Smooth muscle cell (in vitro differentiated cells): Measurements from ENCODE around the gene NKAIN4. TPM values are rescaled to one million over a fixed set of nuclear protein-coding genes. Genes with fewer than 3 reads are reported as not detected.

ENCODE experiments used
- DNase-seq: peaks from one replicate; lab custom pipeline; 2025; ENCODE audit not compliant: unreplicated experiment; lab: John Stamatoyannopoulos, UW
- H2AFZ ChIP-seq: fragments of 200-600 bp; sonication (generic); 2 replicates; pipeline ENCODE4 v1.6.0; 2016; ENCODE audit warnings: antibody characterized with exemption, low read depth, mild to moderate bottlenecking
- H3F3A ChIP-seq: fragments of 200-600 bp; sonication (generic); 2 replicates; pipeline ENCODE4 v1.6.0; 2017; ENCODE audit warnings: antibody characterized with exemption, low read depth
- H3K27ac ChIP-seq: fragments of 200-600 bp; sonication (generic); 2 replicates; pipeline ENCODE4 v1.5.1; 2016; ENCODE audit warnings: low read depth, mild to moderate bottlenecking
- H3K27me3 ChIP-seq: fragments of 200-600 bp; sonication (generic); 2 replicates; pipeline ENCODE4 v1.6.1; 2016; ENCODE audit warnings: low read depth, mild to moderate bottlenecking
- H3K36me3 ChIP-seq: fragments of 200-600 bp; sonication (generic); 2 replicates; pipeline ENCODE4 v1.5.1; 2016; ENCODE audit warnings: low read depth
- H3K4me1 ChIP-seq: fragments of 200-600 bp; sonication (generic); 2 replicates; pipeline ENCODE4 v1.5.1; 2016; ENCODE audit warnings: low read depth
- H3K4me2 ChIP-seq: fragments of 200-600 bp; sonication (generic); 2 replicates; pipeline ENCODE4 v1.6.0; 2016; ENCODE audit warnings: mild to moderate bottlenecking
- H3K4me3 ChIP-seq: fragments of 200-600 bp; sonication (generic); 2 replicates; pipeline ENCODE4 v1.5.1; 2016; ENCODE audit warnings: mild to moderate bottlenecking
- H3K79me2 ChIP-seq: fragments of 200-600 bp; sonication (generic); 2 replicates; pipeline ENCODE4 v1.6.0; 2016; ENCODE audit warnings: low read depth, mild to moderate bottlenecking
- H3K9ac ChIP-seq: fragments of 200-600 bp; sonication (generic); 2 replicates; pipeline ENCODE4 v1.6.0; 2016; ENCODE audit warnings: low read depth
- H3K9me3 ChIP-seq: fragments of 200-600 bp; sonication (generic); replicated peaks from 2 replicates; pipeline ENCODE4 v1.5.1; 2016; ENCODE audit warnings: low read depth
- H4K20me1 ChIP-seq: fragments of 200-600 bp; sonication (generic); 2 replicates; pipeline ENCODE4 v1.6.0; 2016; ENCODE audit warnings: low read depth
- WGBS: methylation state at CpG from one replicate; pipeline ENCODE4 v1.1.7; 2016; ENCODE audit warnings: low lambda C conversion rate; 5-methylcytosine and 5-hydroxymethylcytosine counted together
- polyA plus RNA-seq: library from polyadenylated mRNA; unstranded; fragments of >200 nt; fragmentation: Nextera tagmentation; extraction: Ambion mirVana; gene quantifications from 2 replicates; pipeline ENCODE4 v1.2.1, GENCODE V29; 2016
- total RNA-seq: library from RNA; depleted of rRNA; stranded (reverse); fragments of >200 nt; gene quantifications from 2 replicates; pipeline ENCODE4 v1.2.3, GENCODE V29; 2014
- TF ChIP-seq, protein P1 (sequence below): fragments of 200-600 bp; sonication (generic); IDR thresholded peaks from 2 replicates; pipeline ENCODE4 v1.5.1; 2017; ENCODE audit warnings: borderline replicate concordance, mild to moderate bottlenecking, antibody characterized with exemption; ENCODE audit not compliant: insufficient read depth, poor library complexity, severe bottlenecking

NKAIN4 gene
- total and polyA plus RNA-seq, 2 experiments from 2014 or later: 19.8 to 50.0 TPM

DNA sequence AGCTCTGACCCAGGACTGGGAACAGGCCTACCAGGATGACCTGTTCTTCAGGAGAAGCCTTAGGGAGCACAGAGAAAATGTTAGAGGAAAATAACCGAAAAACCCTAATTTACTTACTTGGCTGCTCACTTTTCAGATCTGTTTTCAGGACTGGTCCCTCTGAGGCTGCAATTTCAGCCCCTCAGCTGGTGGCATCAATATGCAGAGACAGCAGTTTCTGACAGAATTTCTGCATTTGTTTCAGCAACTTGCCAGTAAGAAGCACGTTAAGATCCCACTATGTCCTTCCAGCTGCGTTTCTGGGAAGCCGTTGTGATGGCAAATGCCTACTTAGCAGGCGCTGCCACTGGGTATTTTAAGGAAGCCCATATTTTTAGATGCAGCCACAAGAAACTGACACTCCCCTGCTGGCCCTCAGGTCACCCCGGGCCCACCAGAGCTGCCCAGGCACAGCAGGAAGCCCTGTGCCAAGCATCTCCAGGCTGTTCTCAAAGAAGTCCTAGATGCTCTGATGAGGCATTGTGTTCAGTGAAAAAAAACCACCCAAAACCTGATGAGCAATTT, 45.8 kb downstream of the NKAIN4 start:
- WGBS: 95% methylated on average over 6 of the region's 6 CpGs
- Histone ChIP-seq H3K4me2 (no peak overlapping the region), H4K20me1 (peaks cover 100% of the 10 kb centered on the region), H3K4me1 (no peaks in the 10 kb centered on the region), H3K4me3 (no peak overlapping the region), H3K27ac (no peak overlapping the region), H3K9me3 (no peaks in the 10 kb centered on the region), H3K27me3 (no peaks in the 10 kb centered on the region), H3K79me2 (peaks cover 94% of the 10 kb centered on the region), H2AFZ (no peak overlapping the region), H3K36me3 (peaks cover 4% of the 10 kb centered on the region), H3F3A (peaks cover 7% of the 10 kb centered on the region), H3K9ac (no peak overlapping the region)
- DNase-seq: no peak
- TF ChIP-seq, protein P1, sequence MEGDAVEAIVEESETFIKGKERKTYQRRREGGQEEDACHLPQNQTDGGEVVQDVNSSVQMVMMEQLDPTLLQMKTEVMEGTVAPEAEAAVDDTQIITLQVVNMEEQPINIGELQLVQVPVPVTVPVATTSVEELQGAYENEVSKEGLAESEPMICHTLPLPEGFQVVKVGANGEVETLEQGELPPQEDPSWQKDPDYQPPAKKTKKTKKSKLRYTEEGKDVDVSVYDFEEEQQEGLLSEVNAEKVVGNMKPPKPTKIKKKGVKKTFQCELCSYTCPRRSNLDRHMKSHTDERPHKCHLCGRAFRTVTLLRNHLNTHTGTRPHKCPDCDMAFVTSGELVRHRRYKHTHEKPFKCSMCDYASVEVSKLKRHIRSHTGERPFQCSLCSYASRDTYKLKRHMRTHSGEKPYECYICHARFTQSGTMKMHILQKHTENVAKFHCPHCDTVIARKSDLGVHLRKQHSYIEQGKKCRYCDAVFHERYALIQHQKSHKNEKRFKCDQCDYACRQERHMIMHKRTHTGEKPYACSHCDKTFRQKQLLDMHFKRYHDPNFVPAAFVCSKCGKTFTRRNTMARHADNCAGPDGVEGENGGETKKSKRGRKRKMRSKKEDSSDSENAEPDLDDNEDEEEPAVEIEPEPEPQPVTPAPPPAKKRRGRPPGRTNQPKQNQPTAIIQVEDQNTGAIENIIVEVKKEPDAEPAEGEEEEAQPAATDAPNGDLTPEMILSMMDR: no peak

- Histone ChIP-seq H3K36me3 (peaks cover 11% of the 10 kb centered on the region), H3K27ac (no peak overlapping the region), H3K4me2 (no peak overlapping the region), H3K9me3 (no peaks in the 10 kb centered on the region), H2AFZ (no peak overlapping the region), H3K27me3 (no peaks in the 10 kb centered on the region), H3K4me3 (no peak overlapping the region), H3K79me2 (peaks cover 89% of the 10 kb centered on the region), H3K4me1 (no peaks in the 10 kb centered on the region), H3F3A (peaks cover 7% of the 10 kb centered on the region), H4K20me1 (peaks cover 100% of the 10 kb centered on the region), H3K9ac (no peak overlapping the region)
- no peak for DNase-seq
- TF ChIP-seq, protein P1: no peak
- WGBS: 51% methylated on average over 11 of the region's 11 CpGs
Measured at GRCh38 chr20:63206878-63207277, 47.4 kb downstream of the NKAIN4 start.

GRCh38 chr20:63205896-63206295, 48.4 kb downstream of the NKAIN4 start:
- H3K9me3 ChIP-seq: no peaks in the 10 kb centered on the region
- no peak overlapping the region for H2AFZ ChIP-seq
- H3K79me2 ChIP-seq: peaks cover 89% of the 10 kb centered on the region
- H4K20me1 ChIP-seq: peaks cover 100% of the 10 kb centered on the region
- no peak overlapping the region for H3K27ac ChIP-seq
- no peaks in the 10 kb centered on the region for H3K4me1 ChIP-seq
- peaks cover 7% of the 10 kb centered on the region for H3F3A ChIP-seq
- WGBS: 88% methylated on average over 10 of the region's 10 CpGs
- no peak overlapping the region for H3K4me3 ChIP-seq
- TF ChIP-seq, protein P1: no peak
- H3K4me2 ChIP-seq: no peak overlapping the region
- no peaks in the 10 kb centered on the region for H3K27me3 ChIP-seq
- H3K9ac ChIP-seq: no peak overlapping the region
- H3K36me3 ChIP-seq: peaks cover 11% of the 10 kb centered on the region
- no peak for DNase-seq

DNA sequence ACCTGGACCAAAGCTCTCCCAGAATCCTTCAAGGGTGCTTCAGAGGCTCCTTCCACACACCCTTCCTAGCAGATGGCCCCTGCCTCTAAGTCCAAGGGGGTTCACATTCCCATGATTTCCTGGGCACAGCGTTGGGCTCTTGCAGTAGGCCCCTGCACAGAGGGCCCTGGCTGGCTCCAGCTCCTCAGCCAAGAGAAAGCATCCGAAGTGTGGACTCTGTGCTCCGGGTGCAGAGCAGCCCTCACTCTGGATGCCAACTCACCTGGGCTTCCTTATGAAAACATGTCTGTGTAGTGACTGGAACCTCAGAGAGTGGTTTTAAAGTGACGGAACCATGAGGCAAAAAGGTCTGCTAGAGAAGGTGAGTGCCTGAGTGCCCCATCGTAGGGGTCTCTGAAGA, 49.9 kb downstream of the NKAIN4 start:
- Histone ChIP-seq H3K4me1 (no peaks in the 10 kb centered on the region), H3K36me3 (peaks cover 7% of the 10 kb centered on the region), H3K27ac (no peak overlapping the region), H2AFZ (no peak overlapping the region), H3K4me2 (no peak overlapping the region), H3K9ac (no peak overlapping the region), H4K20me1 (peaks cover 100% of the 10 kb centered on the region), H3K27me3 (no peaks in the 10 kb centered on the region), H3K4me3 (no peak overlapping the region), H3K9me3 (no peaks in the 10 kb centered on the region), H3K79me2 (peaks cover 90% of the 10 kb centered on the region), H3F3A (peaks cover 3% of the 10 kb centered on the region)
- 97% methylated on average over 5 of the region's 5 CpGs for WGBS
- TF ChIP-seq, protein P1: no peak
- no peak for DNase-seq
